Epithelial cell of esophagus (primary cell): ENCODE measurements around the gene ROBO1.
"Not testable (repeated sequence)": the region's sequence is repeated elsewhere in the genome, so short reads cannot be mapped to it uniquely, and the experiment has no call there.

Source experiments
- DNase-seq: peaks from one replicate; pipeline ENCODE4 v3.0.0; 2010; ENCODE audit warnings: low read depth
- H3K4me3 ChIP-seq: 2 replicates; pipeline ENCODE4 v1.5.1; 2011; ENCODE audit warnings: mild to moderate bottlenecking, low read length, control low read depth
- TF ChIP-seq, protein P1 (sequence below): IDR thresholded peaks from 2 replicates; pipeline ENCODE4 v1.5.1; 2011; ENCODE audit warnings: low read depth, mild to moderate bottlenecking, low read length, control low read depth, inconsistent platforms; ENCODE audit not compliant: insufficient read depth; ENCODE audit errors: missing control alignments

Gene ROBO1

GRCh38 chr3:79341961-79342360, 425.8 kb downstream of the ROBO1 start:
- no peak for DNase-seq
- TF ChIP-seq, protein P1, sequence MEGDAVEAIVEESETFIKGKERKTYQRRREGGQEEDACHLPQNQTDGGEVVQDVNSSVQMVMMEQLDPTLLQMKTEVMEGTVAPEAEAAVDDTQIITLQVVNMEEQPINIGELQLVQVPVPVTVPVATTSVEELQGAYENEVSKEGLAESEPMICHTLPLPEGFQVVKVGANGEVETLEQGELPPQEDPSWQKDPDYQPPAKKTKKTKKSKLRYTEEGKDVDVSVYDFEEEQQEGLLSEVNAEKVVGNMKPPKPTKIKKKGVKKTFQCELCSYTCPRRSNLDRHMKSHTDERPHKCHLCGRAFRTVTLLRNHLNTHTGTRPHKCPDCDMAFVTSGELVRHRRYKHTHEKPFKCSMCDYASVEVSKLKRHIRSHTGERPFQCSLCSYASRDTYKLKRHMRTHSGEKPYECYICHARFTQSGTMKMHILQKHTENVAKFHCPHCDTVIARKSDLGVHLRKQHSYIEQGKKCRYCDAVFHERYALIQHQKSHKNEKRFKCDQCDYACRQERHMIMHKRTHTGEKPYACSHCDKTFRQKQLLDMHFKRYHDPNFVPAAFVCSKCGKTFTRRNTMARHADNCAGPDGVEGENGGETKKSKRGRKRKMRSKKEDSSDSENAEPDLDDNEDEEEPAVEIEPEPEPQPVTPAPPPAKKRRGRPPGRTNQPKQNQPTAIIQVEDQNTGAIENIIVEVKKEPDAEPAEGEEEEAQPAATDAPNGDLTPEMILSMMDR, result no peak
- H3K4me3 ChIP-seq, result no peak overlapping the region

DNA sequence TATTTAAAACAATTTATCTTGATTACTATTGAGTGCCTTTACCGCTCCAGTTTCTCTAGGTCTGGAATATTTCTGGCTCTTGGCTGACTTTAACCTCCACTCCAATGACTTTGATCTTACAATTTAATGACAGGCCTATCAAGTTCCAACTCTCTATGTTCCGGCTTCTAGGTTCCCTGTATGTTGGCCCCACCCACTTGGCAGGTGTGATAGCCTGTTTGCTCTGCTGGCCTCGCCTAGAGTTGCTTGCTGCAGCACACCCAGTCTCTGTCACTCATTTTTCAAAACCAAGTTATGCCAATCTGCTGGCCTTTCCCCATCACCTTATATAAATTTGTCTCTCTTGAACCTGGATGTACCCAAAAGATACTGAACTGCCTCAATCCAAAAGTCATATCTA, 428.0 kb downstream of the ROBO1 start:
- H3K4me3 ChIP-seq, result no peak overlapping the region
- TF ChIP-seq, protein P1, result no peak
- peak; percentile 45 for DNase-seq

DNA sequence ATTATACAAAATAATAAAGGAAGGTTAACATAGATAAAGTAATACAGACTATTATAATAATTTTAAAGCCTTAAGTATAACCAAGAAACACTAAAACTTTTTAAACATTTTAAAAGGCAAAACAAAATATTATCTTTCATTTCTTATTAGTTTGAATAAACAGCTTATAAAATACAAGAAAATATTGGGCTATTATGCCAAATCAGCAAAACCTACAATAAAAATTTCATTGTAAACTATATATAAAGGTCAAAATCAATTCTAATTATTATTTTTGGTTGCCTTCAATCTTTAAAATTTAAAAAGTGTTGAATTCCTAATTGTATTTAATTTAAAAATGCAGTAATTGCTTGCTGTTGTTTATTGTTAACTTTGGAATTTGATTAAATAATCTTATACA, 430.0 kb downstream of the ROBO1 start:
- H3K4me3 ChIP-seq, result no peak overlapping the region
- no peak for DNase-seq
- TF ChIP-seq, protein P1, result no peak

DNA sequence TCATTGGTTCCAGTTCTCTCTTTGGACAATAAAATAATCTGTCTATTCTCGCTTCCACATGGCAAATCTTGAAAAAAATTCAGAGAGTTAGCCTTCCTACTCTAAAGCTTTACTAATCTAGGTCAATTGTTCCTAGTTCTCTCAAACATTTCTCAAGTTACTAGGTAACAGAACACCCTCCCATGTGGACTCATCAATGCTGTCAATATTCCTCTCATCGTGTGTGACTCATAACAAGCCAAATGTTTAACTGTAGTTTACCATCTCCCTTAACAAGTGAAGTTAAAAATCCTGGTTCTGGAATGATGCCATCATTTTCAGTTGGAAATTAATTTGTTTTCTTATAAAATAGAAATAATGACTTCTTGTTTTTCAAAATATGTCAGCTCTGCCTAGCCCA, 438.6 kb downstream of the ROBO1 start:
- DNase-seq, result peak; percentile 44
- H3K4me3 ChIP-seq, result no peak overlapping the region
- TF ChIP-seq, protein P1, result no peak

- TF ChIP-seq, protein P1, result no peak
- DNase-seq, result peak; percentile 6
- no peak overlapping the region for H3K4me3 ChIP-seq
These were observed 441.2 kb downstream of the ROBO1 start for GRCh38 chr3:79326642-79327041.

- H3K4me3 ChIP-seq, DNase-seq: not testable (repeated sequence)
These were observed 441.9 kb downstream of the ROBO1 start for GRCh38 chr3:79325833-79326383.

DNA sequence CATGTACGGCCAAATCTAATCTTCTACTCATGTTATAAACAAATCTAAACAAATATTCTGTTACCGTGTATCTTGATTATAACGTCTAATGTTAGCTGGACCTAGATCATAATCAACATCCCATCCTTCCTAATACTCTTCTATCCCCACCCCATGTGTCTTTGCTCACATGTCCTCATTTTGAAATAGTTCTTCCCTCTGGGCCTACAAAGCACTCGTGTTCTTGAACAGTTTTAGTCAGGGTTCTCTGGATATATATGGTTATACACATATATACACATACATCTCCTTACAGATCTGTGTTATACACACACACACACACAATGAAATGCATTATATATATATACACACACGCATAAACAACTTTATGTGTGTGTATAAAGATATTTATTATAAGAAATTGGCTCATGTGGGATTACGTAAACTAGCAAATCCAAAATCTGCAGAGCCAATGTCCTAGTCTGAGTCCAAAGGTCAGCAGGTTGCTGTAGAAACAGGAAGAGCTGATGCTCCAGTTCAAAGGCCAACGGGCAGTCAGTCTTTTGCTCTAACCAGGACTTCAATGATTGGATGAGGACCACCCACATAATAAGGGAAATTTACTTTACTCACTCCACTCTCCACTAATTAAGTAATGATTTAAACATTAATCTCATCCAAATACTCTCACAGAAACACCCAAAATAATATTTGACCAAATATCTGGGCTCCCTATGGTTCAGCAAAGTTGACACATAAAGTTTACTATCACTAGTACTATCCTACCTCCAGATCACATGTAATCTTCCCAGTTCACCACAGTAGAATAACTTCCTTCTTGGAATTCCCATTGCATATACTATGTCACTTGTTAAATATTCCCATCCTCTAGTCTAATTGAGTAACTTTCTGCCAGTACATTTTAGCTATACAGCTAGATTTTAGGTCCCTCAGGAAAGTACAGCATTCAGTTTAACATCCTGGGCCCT, 450.0 kb downstream of the ROBO1 start:
- TF ChIP-seq, protein P1, result no peak
- no peak for DNase-seq
- H3K4me3 ChIP-seq, result no peak overlapping the region
